Spleen (tissue), 11 donors: Measurements from ENCODE around the gene RPS19BP1. TPM values are rescaled to one million over a fixed set of nuclear protein-coding genes. Genes with fewer than 3 reads are reported as not detected.

Experiments used
- DNase-seq: peaks from one replicate; pipeline ENCODE4 v3.0.0-alpha.2; 2020
- H3K27ac ChIP-seq, 8 donors: fragments of 200-600 bp; sonication (generic) in 7 of 8; 1 replicate in 4 of 8; 2 replicates in 4 of 8; pipeline versions ENCODE4 v1.5.0 to v1.8.0; 2016 to 2021; ENCODE audit warnings: inconsistent platforms in 4 of 8, mild to moderate bottlenecking in 4 of 8, moderate library complexity in 1 of 8
- H3K27me3 ChIP-seq, 7 donors: fragments of 200-600 bp; sonication (generic) in 6 of 7; replicated peaks in 1 of 7; 1 replicate in 4 of 7; 2 replicates in 3 of 7; pipeline versions ENCODE4 v1.5.0 to v1.8.0; 2016 to 2021; ENCODE audit warnings: inconsistent platforms in 3 of 7, mild to moderate bottlenecking in 1 of 7
- H3K36me3 ChIP-seq, 6 donors: fragments of 200-600 bp; sonication (generic) in 5 of 6; 1 replicate in 4 of 6; 2 replicates in 2 of 6; pipeline versions ENCODE4 v1.5.0 to v1.8.0; 2016 to 2021; ENCODE audit warnings: inconsistent platforms in 2 of 6
- H3K4me1 ChIP-seq, 6 donors: fragments of 200-600 bp; sonication (generic) in 5 of 6; 1 replicate in 3 of 6; 2 replicates in 3 of 6; pipeline versions ENCODE4 v1.5.0 to v1.8.0; 2016 to 2021; ENCODE audit warnings: inconsistent platforms in 3 of 6
- H3K4me3 ChIP-seq, 8 donors: fragments of 200-600 bp; sonication (generic) in 7 of 8; 1 replicate in 4 of 8; 2 replicates in 4 of 8; pipeline versions ENCODE4 v1.5.0 to v1.8.0; 2016 to 2021; ENCODE audit warnings: inconsistent platforms in 4 of 8, mild to moderate bottlenecking in 4 of 8, moderate library complexity in 2 of 8
- H3K9me3 ChIP-seq, 8 donors: fragments of 200-600 bp; sonication (generic) in 7 of 8; 1 replicate in 4 of 8; 2 replicates in 4 of 8; pipeline versions ENCODE4 v1.5.0 to v1.8.0; 2016 to 2021; ENCODE audit warnings: inconsistent platforms in 4 of 8
- CTCF ChIP-seq, 11 experiments: fragments of 200-600 bp in 7 of 11; fragments of 450-650 bp in 4 of 11; sonication (generic) in 4 of 11; IDR thresholded peaks in 8 of 11; conservative IDR thresholded peaks in 3 of 11; 1 replicate in 7 of 11; 2 replicates in 4 of 11; pipeline versions ENCODE4 v1.4.0 to v1.8.0; 2016 to 2021; ENCODE audit warnings: antibody characterized with exemption in 11 of 11, inconsistent platforms in 4 of 11, mild to moderate bottlenecking in 1 of 11
- POLR2A ChIP-seq, 3 donors: fragments of 450-650 bp; IDR thresholded peaks; one replicate each; pipeline ENCODE4 v1.5.1; 2017; ENCODE audit warnings: antibody characterized with exemption in 3 of 3, mild to moderate bottlenecking in 1 of 3
- POLR2AphosphoS5 ChIP-seq, 3 donors: sonication (generic); formaldehyde crosslinking; IDR thresholded peaks; one replicate each; pipeline ENCODE4 v1.5.1; 2017; ENCODE audit warnings: antibody characterized with exemption in 3 of 3
- WGBS, 5 donors: extraction: QIAGEN DNeasy Blood & Tissue Kit in 3 of 5; methylation state at CpG; one replicate each; pipeline versions ENCODE4 v1.1.5 to v1.1.7; 2013 to 2018; 5-methylcytosine and 5-hydroxymethylcytosine counted together
- intact Hi-C: fragments of 100-400 bp; cut with DNase I; formaldehyde crosslinking; loops from one replicate; pipeline ENCODE4 v1.15.0; 2023; ENCODE audit warnings: low total_unique reads
- polyA plus RNA-seq, 3 donors: library from polyadenylated mRNA; stranded (reverse); fragments of 200-250 nt; gene quantifications; one replicate each; pipeline ENCODE4 v1.2.1, GENCODE V29; 2013
- total RNA-seq, 7 donors: library from RNA; depleted of rRNA in 3 of 7; stranded (reverse); fragments of >200 nt in 3 of 7; fragmentation: NEBNext Ultra II Directional in 4 of 7; extraction: Animal tissue kit (Norgen Biotek cat#: 25700) in 4 of 7; gene quantifications; one replicate each; pipeline versions ENCODE4 v1.1.0 to v1.2.1, GENCODE V29; 2016 to 2021
- donor health status: healthy with polysubstance abuse.
- donor health status: DM: no; HTN: no; CAD: no; lungs with moderate emphysema.
- donor health status: DM: no; HTN: no; CAD: no.
- donor health status: Bipolar disorder and iron deficiency.
- donor health status: healthy.
- donor health status: DM: no; HTN: no; CAD: no.
- donor health status: DM: yes; HTN: yes; CAD: no.

RPS19BP1 gene
- total and polyA plus RNA-seq, 10 donors = 55.8 to 210 (median 96.6) TPM

- peaks cover 6 to 52% (median 21%) of the 10 kb centered on the region in 6 donors for H3K4me1 ChIP-seq
- WGBS, 5 donors = 81 to 93% (median 89%) methylated on average over 5 to 6 of the region's 6 CpGs
- H3K36me3 ChIP-seq = peaks cover 0 to 19% (median 4%) of the 10 kb centered on the region in 6 donors
- H3K4me3 ChIP-seq = no peak overlapping the region
- no peak overlapping the region for H3K27ac ChIP-seq
- no peak for DNase-seq
- intact Hi-C loops = loop anchor here (5.0 to 10.0 kb wide), 2 partner anchors 36 to 87 kb away; no protein-coding TSS in a partner anchor
- no peak for TF ChIP-seq POLR2AphosphoS5 (IDR thresholded peaks at IDR 0.05)
- TF ChIP-seq CTCF (IDR thresholded peaks at IDR 0.05 in 8 of 11, conservative IDR thresholded peaks at IDR 0.05 in 3 of 11) = no peak
- TF ChIP-seq POLR2A (IDR thresholded peaks at IDR 0.05) = no peak
- no peaks in the 10 kb centered on the region for H3K27me3 ChIP-seq
- no peaks in the 10 kb centered on the region for H3K9me3 ChIP-seq
Observed at GRCh38 chr22:39491696-39492095, 40.9 kb downstream of the RPS19BP1 start.

GRCh38 chr22:39490966-39491680 lies 41.4 kb downstream of the RPS19BP1 start:
- Histone ChIP-seq H3K27me3 (no peaks in the 10 kb centered on the region), H3K36me3 (peaks cover 0 to 19% (median 4%) of the 10 kb centered on the region in 6 donors), H3K27ac (no peak overlapping the region), H3K9me3 (no peaks in the 10 kb centered on the region), H3K4me1 (peaks cover 6 to 46% (median 16%) of the 10 kb centered on the region in 6 donors), H3K4me3 (no peak overlapping the region)
- no peak for TF ChIP-seq POLR2A (IDR thresholded peaks at IDR 0.05)
- no peak for TF ChIP-seq CTCF (IDR thresholded peaks at IDR 0.05 in 8 of 11, conservative IDR thresholded peaks at IDR 0.05 in 3 of 11)
- TF ChIP-seq POLR2AphosphoS5 (IDR thresholded peaks at IDR 0.05) = no peak
- DNase-seq = no peak
- WGBS, 5 donors = 76 to 92% (median 85%) methylated on average over 7 to 9 of the region's 9 CpGs
- intact Hi-C loops = loop anchor here (5.0 to 10.0 kb wide), 2 partner anchors 36 to 86 kb away; no protein-coding TSS in a partner anchor

GRCh38 chr22:39490135-39490798 lies 42.3 kb downstream of the RPS19BP1 start:
- Histone ChIP-seq H3K9me3 (no peaks in the 10 kb centered on the region), H3K36me3 (peaks cover 0 to 19% (median 4%) of the 10 kb centered on the region in 6 donors), H3K27me3 (no peaks in the 10 kb centered on the region), H3K4me3 (peak overlapping the region in 1 of 8 donors; percentile 45), H3K27ac (peak overlapping the region in 3 of 8 donors; percentile 19 to 57 (median 41)), H3K4me1 (peaks cover 6 to 38% (median 11%) of the 10 kb centered on the region in 6 donors)
- peak; percentile 97 for DNase-seq
- intact Hi-C loops = loop anchor here (5.0 to 10.0 kb wide), 2 partner anchors 37 to 85 kb away; no protein-coding TSS in a partner anchor
- 39 to 44% (median 42%) methylated on average over 13 of the region's 13 CpGs for WGBS, 5 donors
- TF ChIP-seq CTCF (IDR thresholded peaks at IDR 0.05 in 8 of 11, conservative IDR thresholded peaks at IDR 0.05 in 3 of 11) = no peak
- TF ChIP-seq POLR2A (IDR thresholded peaks at IDR 0.05) = no peak
- TF ChIP-seq POLR2AphosphoS5 (IDR thresholded peaks at IDR 0.05) = peak in 2 of 3 donors; percentile 43 to 52
